ENCODE data around the gene C6orf52.

C6orf52 gene

DNA sequence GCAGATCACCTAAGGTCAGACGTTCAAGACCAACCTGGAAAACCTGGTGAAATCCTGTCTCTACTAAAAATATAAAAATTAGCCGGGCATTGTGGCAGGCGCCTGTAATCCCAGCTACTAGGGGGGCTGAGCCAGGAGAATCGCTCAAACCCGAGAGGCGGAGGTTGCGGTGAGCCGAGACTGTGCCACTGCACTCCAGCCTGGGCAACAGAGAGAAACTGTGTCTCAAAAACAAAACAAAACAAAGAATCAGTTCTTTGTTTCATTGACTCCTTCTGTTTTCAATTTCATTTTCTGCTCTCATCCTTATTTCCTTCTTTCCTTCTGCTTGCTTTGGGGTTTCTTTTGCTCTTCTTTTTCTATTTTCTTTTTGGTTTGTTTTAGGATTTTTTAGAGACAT lies 19.5 kb upstream of the C6orf52 start:
- Histone ChIP-seq H3K14ac (ENCODE audit: low read length in 2 of 2) (no peak overlapping the region), H3K27ac (ENCODE audit: low read length, poor library complexity, severe bottlenecking) (no peak overlapping the region), H3K9ac (ENCODE audit: low read length) (no peak overlapping the region), H4K8ac (ENCODE audit: low read length) (no peak overlapping the region), H3K23ac (ENCODE audit: low read length in 2 of 2) (no peak overlapping the region), H3K4me1 (ENCODE audit: control insufficient read depth, insufficient read depth, low read depth, low read length) (no peaks in the 10 kb centered on the region), H4K91ac (ENCODE audit: low read length) (no peak overlapping the region), H2AFZ (ENCODE audit: low read depth, low read length) (no peak overlapping the region), H3K4me2 (ENCODE audit: low read length, poor library complexity, severe bottlenecking) (no peak overlapping the region), H2BK5ac (ENCODE audit: low read depth, low read length, poor library complexity, severe bottlenecking) (no peak overlapping the region), H2AK5ac (ENCODE audit: low read length, severe bottlenecking) (no peak overlapping the region), H3K27me3 (ENCODE audit: control insufficient read depth in 1 of 2, insufficient read depth in 1 of 2, low read length in 2 of 2) (no peaks in the 10 kb centered on the region), H2BK12ac (ENCODE audit: low read length in 2 of 2) (no peak overlapping the region), H3K18ac (ENCODE audit: low read depth in 1 of 2, low read length in 2 of 2) (no peak overlapping the region), H3K79me1 (replicated peaks; ENCODE audit: low read length, poor library complexity, severe bottlenecking) (no peaks in the 10 kb centered on the region), H2BK15ac (ENCODE audit: low read depth, poor library complexity, severe bottlenecking) (no peak overlapping the region), H3K4ac (ENCODE audit: low read depth in 1 of 2, low read length in 2 of 2) (no peak overlapping the region), H3K4me3 (ENCODE audit: insufficient read depth in 1 of 2, low read depth in 1 of 2, low read length in 2 of 2) (no peak overlapping the region), H2BK120ac (ENCODE audit: low read depth, low read length) (no peak overlapping the region), H3K36me3 (ENCODE audit: control insufficient read depth in 1 of 2, insufficient read depth in 2 of 2, low read depth in 1 of 2, low read length in 2 of 2) (peaks cover 8 to 15% of the 10 kb centered on the region in 2 experiments), H3K9me3 (ENCODE audit: control insufficient read depth, low read length) (peaks cover 9% of the 10 kb centered on the region)
- WGBS = 94% methylated on average over 8 of the region's 8 CpGs
- no peak for DNase-seq

DNA sequence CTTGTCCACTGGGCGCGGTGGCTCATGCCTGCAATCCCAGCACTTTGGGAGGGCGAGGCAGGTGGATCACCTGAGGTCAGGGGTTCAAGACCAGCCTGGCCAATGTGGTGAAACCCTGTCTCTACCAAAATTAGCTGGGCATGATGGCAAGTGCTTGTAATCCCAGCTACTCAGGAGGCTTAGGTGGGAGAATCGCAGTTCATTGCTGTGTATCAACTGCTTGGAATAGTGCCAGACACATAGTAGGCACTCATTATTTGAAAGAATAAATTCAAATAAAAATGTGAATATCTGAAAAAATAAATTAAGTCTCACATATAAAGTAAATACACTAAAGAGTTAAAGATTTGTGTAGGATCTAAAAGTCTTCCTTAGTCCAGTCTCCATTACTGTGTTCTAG lies 2.2 kb upstream of the C6orf52 start:
- Histone ChIP-seq H3K4me2 (ENCODE audit: low read length, poor library complexity, severe bottlenecking) (no peak overlapping the region), H3K9me3 (ENCODE audit: control insufficient read depth, low read length) (no peaks in the 10 kb centered on the region), H3K4ac (ENCODE audit: low read depth in 1 of 2, low read length in 2 of 2) (no peak overlapping the region), H2BK12ac (ENCODE audit: low read length in 2 of 2) (no peak overlapping the region), H3K4me1 (ENCODE audit: control insufficient read depth, insufficient read depth, low read depth, low read length) (peaks cover 4% of the 10 kb centered on the region), H3K27ac (ENCODE audit: low read length, poor library complexity, severe bottlenecking) (no peak overlapping the region), H3K36me3 (ENCODE audit: control insufficient read depth in 1 of 2, insufficient read depth in 2 of 2, low read depth in 1 of 2, low read length in 2 of 2) (peaks cover 15 to 38% of the 10 kb centered on the region in 2 experiments), H2AFZ (ENCODE audit: low read depth, low read length) (no peak overlapping the region), H2BK15ac (ENCODE audit: low read depth, poor library complexity, severe bottlenecking) (no peak overlapping the region), H2BK120ac (ENCODE audit: low read depth, low read length) (no peak overlapping the region), H3K9ac (ENCODE audit: low read length) (peak overlapping the region; percentile 98), H3K14ac (ENCODE audit: low read length in 2 of 2) (no peak overlapping the region), H2BK5ac (ENCODE audit: low read depth, low read length, poor library complexity, severe bottlenecking) (no peak overlapping the region), H3K79me1 (replicated peaks; ENCODE audit: low read length, poor library complexity, severe bottlenecking) (peaks cover 22% of the 10 kb centered on the region), H3K4me3 (ENCODE audit: insufficient read depth in 1 of 2, low read depth in 1 of 2, low read length in 2 of 2) (peak overlapping the region in 1 of 2 experiments; percentile 91), H4K91ac (ENCODE audit: low read length) (no peak overlapping the region), H3K27me3 (ENCODE audit: control insufficient read depth in 1 of 2, insufficient read depth in 1 of 2, low read length in 2 of 2) (no peaks in the 10 kb centered on the region), H2AK5ac (ENCODE audit: low read length, severe bottlenecking) (no peak overlapping the region), H3K18ac (ENCODE audit: low read depth in 1 of 2, low read length in 2 of 2) (no peak overlapping the region), H4K8ac (ENCODE audit: low read length) (no peak overlapping the region), H3K23ac (ENCODE audit: low read length in 2 of 2) (no peak overlapping the region)
- 95% methylated on average over 3 of the region's 4 CpGs for WGBS
- DNase-seq = no peak

DNA sequence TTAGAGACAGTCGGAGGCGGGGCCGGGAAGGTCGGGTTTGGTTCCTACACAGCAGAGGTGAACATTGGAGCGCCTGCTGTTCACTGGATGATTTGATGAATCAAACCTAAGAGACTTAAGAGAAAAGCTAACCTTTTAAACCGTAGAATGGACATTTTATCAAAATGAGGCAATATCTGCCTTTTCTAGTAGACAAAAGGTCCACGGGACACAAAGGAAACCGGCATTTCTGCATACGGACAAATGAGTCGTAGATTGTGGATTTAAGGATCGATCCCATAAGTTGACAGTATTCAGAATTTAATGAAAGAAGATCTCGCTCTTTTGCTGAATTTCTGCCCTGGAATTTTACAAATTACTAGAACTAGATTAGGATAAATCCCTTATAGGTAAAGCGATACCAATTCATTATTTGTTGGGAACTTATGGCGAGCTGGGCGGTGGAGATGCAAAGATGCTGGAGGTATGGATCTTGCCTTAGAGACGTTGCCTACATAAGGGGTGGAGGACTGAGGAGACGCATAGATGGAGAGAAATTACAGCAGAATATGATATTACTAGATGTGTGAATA lies 756 bp upstream of the C6orf52 start:
- no peak overlapping the region for H4K91ac ChIP-seq (ENCODE audit: low read length)
- 0% methylated on average over 13 of the region's 17 CpGs for WGBS
- H2BK120ac ChIP-seq (ENCODE audit: low read depth, low read length) = no peak overlapping the region

DNA sequence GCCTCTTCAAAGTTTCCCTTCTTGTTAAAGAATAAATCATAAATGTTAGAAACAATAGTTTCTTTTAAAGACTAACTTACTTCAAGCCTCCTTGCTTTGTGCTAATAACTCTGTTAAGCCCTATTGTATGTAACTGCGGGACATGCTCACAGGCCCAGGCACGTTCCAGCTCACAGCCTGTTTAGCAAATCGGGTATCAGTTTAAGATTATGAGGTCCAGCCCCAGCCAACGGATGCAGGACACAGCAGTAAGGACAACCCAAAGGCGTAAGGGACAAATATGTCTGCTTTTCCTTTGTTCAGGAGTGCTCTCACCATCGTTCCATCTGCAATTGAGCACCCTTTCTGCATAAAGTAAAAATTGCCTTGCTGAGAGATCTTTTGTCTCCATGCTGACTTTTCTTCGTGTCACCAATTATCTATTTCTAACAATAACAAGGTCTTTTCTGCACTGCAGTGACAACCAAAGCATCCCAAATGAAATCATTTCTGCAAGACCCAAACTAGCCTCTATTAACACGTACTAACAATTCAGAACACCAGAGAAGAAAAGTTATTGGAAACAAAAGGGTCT lies 1.4 kb downstream of the C6orf52 start:
- Histone ChIP-seq H2AK5ac (ENCODE audit: low read length, severe bottlenecking) (no peak overlapping the region), H4K8ac (ENCODE audit: low read length) (no peak overlapping the region), H3K4me3 (ENCODE audit: insufficient read depth in 1 of 2, low read depth in 1 of 2, low read length in 2 of 2) (peak overlapping the region in 1 of 2 experiments; percentile 91), H3K9me3 (ENCODE audit: control insufficient read depth, low read length) (no peaks in the 10 kb centered on the region), H4K91ac (ENCODE audit: low read length) (no peak overlapping the region), H3K27ac (ENCODE audit: low read length, poor library complexity, severe bottlenecking) (no peak overlapping the region), H3K27me3 (ENCODE audit: control insufficient read depth in 1 of 2, insufficient read depth in 1 of 2, low read length in 2 of 2) (no peaks in the 10 kb centered on the region), H2BK5ac (ENCODE audit: low read depth, low read length, poor library complexity, severe bottlenecking) (no peak overlapping the region), H3K9ac (ENCODE audit: low read length) (peak overlapping the region; percentile 98), H3K18ac (ENCODE audit: low read depth in 1 of 2, low read length in 2 of 2) (no peak overlapping the region), H2BK12ac (ENCODE audit: low read length in 2 of 2) (no peak overlapping the region), H3K4me1 (ENCODE audit: control insufficient read depth, insufficient read depth, low read depth, low read length) (peaks cover 4% of the 10 kb centered on the region), H2AFZ (ENCODE audit: low read depth, low read length) (no peak overlapping the region), H3K79me1 (replicated peaks; ENCODE audit: low read length, poor library complexity, severe bottlenecking) (peaks cover 11% of the 10 kb centered on the region), H3K36me3 (ENCODE audit: control insufficient read depth in 1 of 2, insufficient read depth in 2 of 2, low read depth in 1 of 2, low read length in 2 of 2) (peaks cover 3 to 8% of the 10 kb centered on the region in 2 experiments), H3K4me2 (ENCODE audit: low read length, poor library complexity, severe bottlenecking) (peak overlapping the region; percentile 94), H3K23ac (ENCODE audit: low read length in 2 of 2) (no peak overlapping the region), H2BK120ac (ENCODE audit: low read depth, low read length) (no peak overlapping the region), H3K14ac (ENCODE audit: low read length in 2 of 2) (no peak overlapping the region), H3K4ac (ENCODE audit: low read depth in 1 of 2, low read length in 2 of 2) (no peak overlapping the region), H2BK15ac (ENCODE audit: low read depth, poor library complexity, severe bottlenecking) (no peak overlapping the region)
- no peak for DNase-seq
- 89% methylated on average over 8 of the region's 8 CpGs for WGBS

More for the DNA sequence above, 756 bp upstream of the C6orf52 start:
- no peak overlapping the region for H3K18ac ChIP-seq (ENCODE audit: low read depth in 1 of 2, low read length in 2 of 2)
- H3K4me1 ChIP-seq (ENCODE audit: control insufficient read depth, insufficient read depth, low read depth, low read length) = peaks cover 4% of the 10 kb centered on the region
- H3K4ac ChIP-seq (ENCODE audit: low read depth in 1 of 2, low read length in 2 of 2) = no peak overlapping the region
- H3K79me1 ChIP-seq (replicated peaks; ENCODE audit: low read length, poor library complexity, severe bottlenecking) = peaks cover 22% of the 10 kb centered on the region
- no peak overlapping the region for H2AK5ac ChIP-seq (ENCODE audit: low read length, severe bottlenecking)
- H3K14ac ChIP-seq (ENCODE audit: low read length in 2 of 2) = no peak overlapping the region
- no peak overlapping the region for H2BK15ac ChIP-seq (ENCODE audit: low read depth, poor library complexity, severe bottlenecking)
- peak overlapping the region; percentile 68 to 91 for H3K4me3 ChIP-seq (ENCODE audit: insufficient read depth in 1 of 2, low read depth in 1 of 2, low read length in 2 of 2)
- peak overlapping the region in 1 of 2 experiments; percentile 10 for H2BK12ac ChIP-seq (ENCODE audit: low read length in 2 of 2)
- peak overlapping the region; percentile 85 for H2AFZ ChIP-seq (ENCODE audit: low read depth, low read length)
- no peak overlapping the region for H3K23ac ChIP-seq (ENCODE audit: low read length in 2 of 2)
- no peaks in the 10 kb centered on the region for H3K27me3 ChIP-seq (ENCODE audit: control insufficient read depth in 1 of 2, insufficient read depth in 1 of 2, low read length in 2 of 2)
- no peak for DNase-seq
- H2BK5ac ChIP-seq (ENCODE audit: low read depth, low read length, poor library complexity, severe bottlenecking) = no peak overlapping the region
- H3K27ac ChIP-seq (ENCODE audit: low read length, poor library complexity, severe bottlenecking) = peak overlapping the region; percentile 98
- H3K9me3 ChIP-seq (ENCODE audit: control insufficient read depth, low read length) = no peaks in the 10 kb centered on the region
- peak overlapping the region; percentile 98 for H3K9ac ChIP-seq (ENCODE audit: low read length)
- H4K8ac ChIP-seq (ENCODE audit: low read length) = peak overlapping the region; percentile 77
- H3K36me3 ChIP-seq (ENCODE audit: control insufficient read depth in 1 of 2, insufficient read depth in 2 of 2, low read depth in 1 of 2, low read length in 2 of 2) = peaks cover 15 to 25% of the 10 kb centered on the region in 2 experiments
- peak overlapping the region; percentile 82 for H3K4me2 ChIP-seq (ENCODE audit: low read length, poor library complexity, severe bottlenecking)
